Prostate gland (tissue), 2 donors: ENCODE measurements around the gene KHDC4.

Experiments
- CTCF ChIP-seq, 4 experiments: fragments of 200-600 bp in 2 of 4; fragments of 450-650 bp in 2 of 4; sonication (generic) in 2 of 4; IDR thresholded peaks; 1 replicate in 3 of 4; 2 replicates in 1 of 4; pipeline ENCODE4 v1.5.1; 2016 to 2019; ENCODE audit warnings: antibody characterized with exemption in 4 of 4, mild to moderate bottlenecking in 2 of 4, moderate library complexity in 2 of 4
- POLR2A ChIP-seq: fragments of 450-650 bp; IDR thresholded peaks from one replicate; pipeline ENCODE4 v1.6.1; 2016; ENCODE audit warnings: antibody characterized with exemption, mild to moderate bottlenecking
- POLR2AphosphoS5 ChIP-seq: sonication (generic); formaldehyde crosslinking; IDR thresholded peaks from one replicate; pipeline ENCODE4 v1.6.1; 2017; ENCODE audit warnings: antibody characterized with exemption

DNA sequence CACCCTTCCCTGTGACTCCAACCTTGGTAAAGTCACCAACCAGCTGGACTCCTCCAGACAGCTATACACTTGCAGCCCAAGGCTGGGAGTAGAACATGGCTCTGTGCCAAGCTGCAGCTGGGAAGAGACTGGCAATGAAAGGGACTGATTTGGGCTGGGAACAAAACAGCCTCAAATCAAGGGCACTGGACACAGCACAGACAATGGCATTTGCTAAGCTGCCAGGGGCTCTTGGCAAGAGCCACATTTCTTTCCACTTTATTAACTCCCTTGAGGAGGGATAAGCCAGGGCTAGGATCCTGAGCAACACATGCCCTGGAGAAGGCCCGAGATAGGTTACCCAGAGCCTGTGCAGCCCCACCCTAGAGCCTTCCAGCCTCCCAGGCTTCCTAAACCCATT lies 62.8 kb downstream of the KHDC4 start:
- TF ChIP-seq CTCF (IDR thresholded peaks at IDR 0.05) (no peak), POLR2A (no peak), POLR2AphosphoS5 (no peak)
